ENCODE measurements around the gene INPP4B. TPM values are rescaled to one million over a fixed set of nuclear protein-coding genes. Genes with fewer than 3 reads are reported as not detected.

INPP4B gene
- total RNA-seq, 1 experiment from 2014 or later: 41.0 TPM

- H3K9me3 ChIP-seq (ENCODE audit: low read length): no peaks in the 10 kb centered on the region
- no peaks in the 10 kb centered on the region for H3K9me2 ChIP-seq (replicated peaks; ENCODE audit: low read length)
- no peaks in the 10 kb centered on the region for H4K20me1 ChIP-seq (ENCODE audit: low read length)
- H3K27me3 ChIP-seq (ENCODE audit: low read length): no peaks in the 10 kb centered on the region
- ChIA-PET POLR2A (ENCODE audit: unreplicated experiment) (no interaction called here), CTCF (no interaction called here)
- TF ChIP-seq EZH2phosphoT487 (IDR thresholded peaks at IDR 0.05; ENCODE audit: borderline replicate concordance, low read length) (no peak), EZH2 (IDR thresholded peaks at IDR 0.05; ENCODE audit: low read length, unreplicated experiment) (no peak)
- TF ChIP-seq, protein P1, sequence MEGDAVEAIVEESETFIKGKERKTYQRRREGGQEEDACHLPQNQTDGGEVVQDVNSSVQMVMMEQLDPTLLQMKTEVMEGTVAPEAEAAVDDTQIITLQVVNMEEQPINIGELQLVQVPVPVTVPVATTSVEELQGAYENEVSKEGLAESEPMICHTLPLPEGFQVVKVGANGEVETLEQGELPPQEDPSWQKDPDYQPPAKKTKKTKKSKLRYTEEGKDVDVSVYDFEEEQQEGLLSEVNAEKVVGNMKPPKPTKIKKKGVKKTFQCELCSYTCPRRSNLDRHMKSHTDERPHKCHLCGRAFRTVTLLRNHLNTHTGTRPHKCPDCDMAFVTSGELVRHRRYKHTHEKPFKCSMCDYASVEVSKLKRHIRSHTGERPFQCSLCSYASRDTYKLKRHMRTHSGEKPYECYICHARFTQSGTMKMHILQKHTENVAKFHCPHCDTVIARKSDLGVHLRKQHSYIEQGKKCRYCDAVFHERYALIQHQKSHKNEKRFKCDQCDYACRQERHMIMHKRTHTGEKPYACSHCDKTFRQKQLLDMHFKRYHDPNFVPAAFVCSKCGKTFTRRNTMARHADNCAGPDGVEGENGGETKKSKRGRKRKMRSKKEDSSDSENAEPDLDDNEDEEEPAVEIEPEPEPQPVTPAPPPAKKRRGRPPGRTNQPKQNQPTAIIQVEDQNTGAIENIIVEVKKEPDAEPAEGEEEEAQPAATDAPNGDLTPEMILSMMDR (conservative IDR thresholded peaks at IDR 0.05; ENCODE audit: low read depth, low read length): no peak
- no peaks in the 10 kb centered on the region for H3K36me3 ChIP-seq (ENCODE audit: low read depth, low read length)
- no peak for DNase-seq
- H2AFZ ChIP-seq (ENCODE audit: low read length): no peak overlapping the region
- no peak overlapping the region for H3K27ac ChIP-seq (ENCODE audit: low read length)
- no peak overlapping the region for H3K9ac ChIP-seq (ENCODE audit: low read length)
- BruUV-seq (replicated peaks): no TSS peak
- intact Hi-C loops (cut with micrococcal nuclease): no loop called here
- no peaks in the 10 kb centered on the region for H3K79me2 ChIP-seq (ENCODE audit: low read length)
- no peak overlapping the region for H3K4me2 ChIP-seq (ENCODE audit: low read length)
- H3K4me3 ChIP-seq (ENCODE audit: low read length): no peak overlapping the region
- no peaks in the 10 kb centered on the region for H3F3A ChIP-seq (ENCODE audit: low read length, unreplicated experiment)
- ATAC-seq: no peak
- H3K4me1 ChIP-seq (ENCODE audit: insufficient read depth, low read length): peaks cover 16% of the 10 kb centered on the region
Observed at GRCh38 chr4:142701017-142701416, 145.1 kb downstream of the INPP4B start.

- Histone ChIP-seq H3F3A (ENCODE audit: low read length, unreplicated experiment) (no peaks in the 10 kb centered on the region), H3K4me1 (ENCODE audit: insufficient read depth, low read length) (peaks cover 13% of the 10 kb centered on the region; the same call in 1 of the 2 replicates), H3K9me2 (replicated peaks; ENCODE audit: low read length) (no peaks in the 10 kb centered on the region), H3K9ac (ENCODE audit: low read length) (no peak overlapping the region), H3K27ac (ENCODE audit: low read length) (no peak overlapping the region), H3K4me2 (ENCODE audit: low read length) (no peak overlapping the region), H2AFZ (ENCODE audit: low read length) (no peak overlapping the region), H4K20me1 (ENCODE audit: low read length) (no peaks in the 10 kb centered on the region), H3K79me2 (ENCODE audit: low read length) (no peaks in the 10 kb centered on the region), H3K27me3 (ENCODE audit: low read length) (no peaks in the 10 kb centered on the region), H3K4me3 (ENCODE audit: low read length) (no peak overlapping the region), H3K36me3 (ENCODE audit: low read depth, low read length) (no peaks in the 10 kb centered on the region), H3K9me3 (ENCODE audit: low read length) (no peaks in the 10 kb centered on the region)
- intact Hi-C loops (cut with micrococcal nuclease): no loop called here
- CTCF ChIA-PET: no interaction called here
- DNase-seq (no peak), ATAC-seq (no peak)
- POLR2A ChIA-PET (ENCODE audit: unreplicated experiment): no interaction called here
- BruUV-seq (replicated peaks): no TSS peak
- no peak for TF ChIP-seq EZH2 (IDR thresholded peaks at IDR 0.05; ENCODE audit: low read length, unreplicated experiment)
- TF ChIP-seq EZH2phosphoT487 (IDR thresholded peaks at IDR 0.05; ENCODE audit: borderline replicate concordance, low read length): no peak
- TF ChIP-seq, protein P1 (conservative IDR thresholded peaks at IDR 0.05; ENCODE audit: low read depth, low read length): no peak
Observed at GRCh38 chr4:142700531-142700930, 145.6 kb downstream of the INPP4B start.

GRCh38 chr4:142698552-142698951 lies 147.5 kb downstream of the INPP4B start:
- Histone ChIP-seq H3K9me3 (ENCODE audit: low read length) (no peaks in the 10 kb centered on the region), H3K79me2 (ENCODE audit: low read length) (no peaks in the 10 kb centered on the region), H3K9ac (ENCODE audit: low read length) (no peak overlapping the region), H3K4me1 (ENCODE audit: insufficient read depth, low read length) (peaks cover 12% of the 10 kb centered on the region; the same call in 1 of the 2 replicates), H3K27ac (ENCODE audit: low read length) (no peak overlapping the region), H4K20me1 (ENCODE audit: low read length) (no peaks in the 10 kb centered on the region), H3K4me2 (ENCODE audit: low read length) (no peak overlapping the region), H3K27me3 (ENCODE audit: low read length) (no peaks in the 10 kb centered on the region), H3F3A (ENCODE audit: low read length, unreplicated experiment) (no peaks in the 10 kb centered on the region), H2AFZ (ENCODE audit: low read length) (no peak overlapping the region), H3K36me3 (ENCODE audit: low read depth, low read length) (no peaks in the 10 kb centered on the region), H3K9me2 (replicated peaks; ENCODE audit: low read length) (no peaks in the 10 kb centered on the region), H3K4me3 (ENCODE audit: low read length) (no peak overlapping the region)
- no TSS peak for BruUV-seq (replicated peaks)
- ChIA-PET POLR2A (ENCODE audit: unreplicated experiment) (no interaction called here), CTCF (interaction anchor here (0.6 kb wide), 1 partner anchor 95 kb away, joined by 3 read pairs; no protein-coding TSS in a partner anchor)
- TF ChIP-seq EZH2phosphoT487 (IDR thresholded peaks at IDR 0.05; ENCODE audit: borderline replicate concordance, low read length): no peak
- TF ChIP-seq, protein P1 (conservative IDR thresholded peaks at IDR 0.05; ENCODE audit: low read depth, low read length): no peak
- TF ChIP-seq EZH2 (IDR thresholded peaks at IDR 0.05; ENCODE audit: low read length, unreplicated experiment): no peak
- ATAC-seq (no peak), DNase-seq (no peak)
- intact Hi-C loops (cut with micrococcal nuclease): no loop called here

All from PC-3 (cell line).